GM18505 (cell line): Measurements from ENCODE around the gene PRSS33.

Experiments used
- ATAC-seq: cut with Tn5 transposase; IDR thresholded peaks from one replicate; pipeline ENCODE4 v1.9.1; 2021; ENCODE audit not compliant: unreplicated experiment
- POLR2A ChIP-seq: IDR thresholded peaks from 4 replicates; pipeline ENCODE4 v1.6.1; 2011; ENCODE audit warnings: borderline replicate concordance; ENCODE audit not compliant: insufficient read depth, insufficient read length; ENCODE audit errors: extremely low read depth

Gene PRSS33

GRCh38 chr16:2787406-2787805 is at the start of gene PRSS33:
PRSS33 (minus strand) TSS chr16:2787560; CDS start chr16:2786547, 1,013 bp downstream.
- no peak for TF ChIP-seq POLR2A
- no peak for ATAC-seq

- no peak for ATAC-seq
- no peak for TF ChIP-seq POLR2A
Observed at GRCh38 chr16:2836646-2837508, 49.5 kb upstream of the PRSS33 start.

- no peak for ATAC-seq
- no peak for TF ChIP-seq POLR2A
Observed at GRCh38 chr16:2835638-2836493, 48.5 kb upstream of the PRSS33 start.

GRCh38 chr16:2834968-2835367 is 47.6 kb upstream of the PRSS33 start:
- no peak for TF ChIP-seq POLR2A

GRCh38 chr16:2833776-2834175 is 46.4 kb upstream of the PRSS33 start:
- no peak for TF ChIP-seq POLR2A
- no peak for ATAC-seq

More at GRCh38 chr16:2834968-2835367, 47.6 kb upstream of the PRSS33 start:
- no peak for ATAC-seq

- TF ChIP-seq POLR2A: no peak
- no peak for ATAC-seq
Observed at GRCh38 chr16:2831203-2831602, 43.8 kb upstream of the PRSS33 start.

GRCh38 chr16:2830355-2830695 is 43.0 kb upstream of the PRSS33 start:
- TF ChIP-seq POLR2A: no peak
- no peak for ATAC-seq

- TF ChIP-seq POLR2A: no peak
- no peak for ATAC-seq
Observed at GRCh38 chr16:2829501-2830354, 42.4 kb upstream of the PRSS33 start, which contains the start of gene ZG16B. ZG16B (plus strand) TSS chr16:2830303; CDS start chr16:2830442, 139 bp downstream.

- no peak for TF ChIP-seq POLR2A
Observed at GRCh38 chr16:2828876-2829430, 41.6 kb upstream of the PRSS33 start.

GRCh38 chr16:2828521-2828840 is 41.1 kb upstream of the PRSS33 start:
- ATAC-seq: no peak
- TF ChIP-seq POLR2A: no peak

More at GRCh38 chr16:2828876-2829430, 41.6 kb upstream of the PRSS33 start:
- ATAC-seq: no peak

- TF ChIP-seq POLR2A: no peak
- ATAC-seq: no peak
Observed at GRCh38 chr16:2827831-2828520, 40.6 kb upstream of the PRSS33 start.

- no peak for ATAC-seq
- TF ChIP-seq POLR2A: no peak
Observed at GRCh38 chr16:2827374-2827791, 40.0 kb upstream of the PRSS33 start.
